GM10266 (cell line): ENCODE data around the gene ADAMTS12.

Experiments
- DNase-seq: peaks from one replicate; pipeline ENCODE4 v3.0.0; 2012; ENCODE audit errors: extremely low spot score
- TF ChIP-seq, protein P1 (sequence below): IDR thresholded peaks from 2 replicates; pipeline ENCODE4 v1.5.1; 2012; ENCODE audit warnings: mild to moderate bottlenecking, low read depth; ENCODE audit not compliant: control insufficient read depth, insufficient read depth; ENCODE audit errors: missing control alignments

The ADAMTS12 gene

DNA sequence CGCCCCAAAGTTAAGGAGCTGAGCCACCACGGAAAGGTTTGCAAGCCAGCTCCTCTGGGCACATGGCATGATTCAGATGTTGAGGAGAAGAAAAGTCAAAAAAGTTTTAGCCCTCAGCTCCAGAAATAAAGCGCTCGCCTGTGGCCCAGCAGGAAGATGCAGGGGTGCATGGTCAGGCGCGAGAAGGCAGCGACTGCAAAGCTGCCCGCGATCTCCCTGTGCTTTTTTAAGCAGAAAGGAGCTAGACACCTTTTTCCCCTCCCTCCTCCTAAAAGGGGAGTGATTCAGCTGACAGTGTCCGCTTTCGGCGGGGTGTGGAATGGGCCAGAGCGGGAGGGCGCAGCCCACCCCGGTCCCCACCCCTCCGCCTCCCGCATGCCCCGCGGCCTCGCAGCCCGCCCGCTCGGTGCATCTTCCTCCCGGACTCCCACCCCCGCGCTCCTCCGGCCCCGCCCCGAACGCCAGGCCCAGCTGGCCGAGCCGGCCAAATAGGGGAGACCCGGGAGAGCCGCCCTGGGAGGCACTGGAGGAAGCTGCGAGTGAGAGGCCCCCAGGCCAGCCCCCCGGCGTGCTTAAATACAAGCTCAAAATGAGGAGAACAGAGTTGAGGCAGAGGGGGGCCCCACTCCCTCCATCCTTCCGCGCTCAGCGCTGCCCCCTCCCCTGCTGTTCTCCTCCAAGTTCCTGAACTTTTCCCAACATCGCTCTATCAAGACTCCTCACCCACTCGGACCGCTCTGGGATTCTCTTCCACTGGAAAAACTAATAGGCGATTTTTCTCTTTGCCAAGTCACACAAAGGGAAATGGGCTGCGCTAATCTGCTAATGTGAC, at the start of gene ADAMTS12:
ADAMTS12 (minus strand) TSS at position 203 of the 832 bp plus-strand sequence; CDS start at position 69, 134 bp downstream.
- TF ChIP-seq, protein P1, sequence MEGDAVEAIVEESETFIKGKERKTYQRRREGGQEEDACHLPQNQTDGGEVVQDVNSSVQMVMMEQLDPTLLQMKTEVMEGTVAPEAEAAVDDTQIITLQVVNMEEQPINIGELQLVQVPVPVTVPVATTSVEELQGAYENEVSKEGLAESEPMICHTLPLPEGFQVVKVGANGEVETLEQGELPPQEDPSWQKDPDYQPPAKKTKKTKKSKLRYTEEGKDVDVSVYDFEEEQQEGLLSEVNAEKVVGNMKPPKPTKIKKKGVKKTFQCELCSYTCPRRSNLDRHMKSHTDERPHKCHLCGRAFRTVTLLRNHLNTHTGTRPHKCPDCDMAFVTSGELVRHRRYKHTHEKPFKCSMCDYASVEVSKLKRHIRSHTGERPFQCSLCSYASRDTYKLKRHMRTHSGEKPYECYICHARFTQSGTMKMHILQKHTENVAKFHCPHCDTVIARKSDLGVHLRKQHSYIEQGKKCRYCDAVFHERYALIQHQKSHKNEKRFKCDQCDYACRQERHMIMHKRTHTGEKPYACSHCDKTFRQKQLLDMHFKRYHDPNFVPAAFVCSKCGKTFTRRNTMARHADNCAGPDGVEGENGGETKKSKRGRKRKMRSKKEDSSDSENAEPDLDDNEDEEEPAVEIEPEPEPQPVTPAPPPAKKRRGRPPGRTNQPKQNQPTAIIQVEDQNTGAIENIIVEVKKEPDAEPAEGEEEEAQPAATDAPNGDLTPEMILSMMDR, result no peak
- DNase-seq, result peak; percentile 33

DNA sequence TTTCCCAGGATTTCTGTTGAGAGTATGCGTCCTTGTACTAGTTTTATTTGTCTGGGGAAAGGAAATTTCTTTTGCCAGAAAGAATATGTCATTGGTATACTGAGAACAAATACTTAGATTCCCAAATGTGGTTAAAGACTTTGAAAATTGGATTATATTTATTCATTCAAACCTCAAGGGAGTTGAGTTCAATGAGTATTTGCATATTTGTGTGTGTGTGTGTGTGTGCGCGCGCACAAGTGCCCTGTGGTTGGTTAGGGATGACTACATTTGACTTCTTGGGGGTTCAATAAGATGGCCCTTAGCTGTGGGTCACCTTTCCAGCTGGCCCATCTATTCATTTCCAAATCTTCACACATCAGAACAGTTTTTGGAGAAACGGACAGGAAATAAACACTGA, 49.3 kb upstream of the ADAMTS12 start:
- no peak for DNase-seq
- TF ChIP-seq, protein P1, result no peak

GRCh38 chr5:33939556-33940262, 47.9 kb upstream of the ADAMTS12 start:
- TF ChIP-seq, protein P1, result no peak
- DNase-seq, result no peak

DNA sequence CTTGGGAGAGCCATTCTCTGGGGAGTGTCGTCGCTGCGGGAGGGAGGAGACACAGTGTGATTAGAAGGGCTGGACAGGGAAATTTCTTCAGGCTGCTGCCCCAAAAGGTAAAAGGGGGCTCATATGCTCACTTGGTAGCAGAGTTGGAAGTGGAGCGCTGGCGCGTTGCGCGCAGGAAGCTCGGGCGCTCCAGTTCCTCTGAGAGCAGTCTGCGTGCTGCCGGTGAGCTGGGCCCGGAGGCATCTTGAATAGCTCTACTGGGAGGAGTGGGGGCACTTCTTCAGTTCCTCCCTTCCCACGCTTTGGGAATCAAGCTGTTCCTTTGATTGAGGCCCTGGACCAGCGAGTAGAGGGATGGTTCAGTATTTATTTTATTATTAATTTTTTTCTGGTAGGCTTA, 47.1 kb upstream of the ADAMTS12 start:
- DNase-seq, result no peak
- TF ChIP-seq, protein P1, result no peak

DNA sequence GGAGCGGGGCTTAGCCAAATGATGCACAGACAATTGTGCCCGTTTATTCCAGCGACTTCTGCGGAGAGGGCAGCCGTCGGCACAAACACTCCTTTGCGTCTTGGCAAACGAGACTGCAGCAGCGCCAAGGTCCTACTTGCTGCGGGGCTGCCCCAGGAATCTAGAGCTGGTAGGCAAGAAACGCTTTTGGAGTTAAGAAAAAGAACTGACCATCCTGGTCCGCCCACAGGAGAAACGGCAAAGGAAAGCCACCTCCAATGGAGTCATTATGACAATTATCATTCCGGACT, 46.7 kb upstream of the ADAMTS12 start:
- DNase-seq, result no peak
- TF ChIP-seq, protein P1, result no peak

GRCh38 chr5:33937707-33938506, 46.1 kb upstream of the ADAMTS12 start:
- TF ChIP-seq, protein P1, result no peak
- DNase-seq, result no peak
